Esophagus (tissue), 2 donors: ENCODE measurements around the gene TRPV5. TPM values are rescaled to one million over a fixed set of nuclear protein-coding genes. Genes with fewer than 3 reads are reported as not detected.

Experiments
- H3K27ac ChIP-seq, 2 donors: one replicate each; pipeline ENCODE4 v1.5.1; 2013; ENCODE audit warnings: low read depth in 2 of 2, mild to moderate bottlenecking in 2 of 2, inconsistent platforms in 1 of 2, low read length in 1 of 2, moderate library complexity in 1 of 2
- H3K27me3 ChIP-seq, 2 donors: one replicate each; pipeline ENCODE4 v1.6.1; 2013; ENCODE audit warnings: low read length in 2 of 2, control low read depth in 1 of 2, mild to moderate bottlenecking in 1 of 2; ENCODE audit not compliant: insufficient read depth in 2 of 2, control insufficient read depth in 1 of 2
- H3K36me3 ChIP-seq, 2 donors: one replicate each; pipeline ENCODE4 v1.6.1; 2013; ENCODE audit warnings: low read length in 1 of 2; ENCODE audit not compliant: control insufficient read depth in 2 of 2, insufficient read depth in 2 of 2
- H3K4me1 ChIP-seq, 2 donors: one replicate each; pipeline ENCODE4 v1.6.1; 2013; ENCODE audit warnings: low read length in 1 of 2; ENCODE audit not compliant: control insufficient read depth in 2 of 2, insufficient read depth in 2 of 2
- H3K4me3 ChIP-seq, 2 donors: one replicate each; pipeline ENCODE4 v1.5.1; 2013; ENCODE audit warnings: low read length in 2 of 2, mild to moderate bottlenecking in 2 of 2, low read depth in 1 of 2, moderate library complexity in 1 of 2
- H3K9me3 ChIP-seq, 2 donors: one replicate each; pipeline ENCODE4 v1.6.1; 2013; ENCODE audit warnings: mild to moderate bottlenecking in 2 of 2, low read depth in 1 of 2, low read length in 1 of 2, moderate library complexity in 1 of 2; ENCODE audit not compliant: control insufficient read depth in 2 of 2, insufficient read depth in 1 of 2
- WGBS, 2 donors: extraction: QIAGEN DNeasy Blood & Tissue Kit; methylation state at CpG; one replicate each; pipeline ENCODE4 v1.1.7; 2013; 5-methylcytosine and 5-hydroxymethylcytosine counted together
- polyA plus RNA-seq, 2 donors: library from polyadenylated mRNA; stranded (reverse); fragments of 200-250 nt; gene quantifications; one replicate each; pipeline ENCODE4 v1.2.3, GENCODE V29; 2013
- donor health status: healthy with polysubstance abuse.
- donor health status: Bipolar disorder and iron deficiency.

TRPV5 gene
- polyA plus RNA-seq, 2 donors = not detected

DNA sequence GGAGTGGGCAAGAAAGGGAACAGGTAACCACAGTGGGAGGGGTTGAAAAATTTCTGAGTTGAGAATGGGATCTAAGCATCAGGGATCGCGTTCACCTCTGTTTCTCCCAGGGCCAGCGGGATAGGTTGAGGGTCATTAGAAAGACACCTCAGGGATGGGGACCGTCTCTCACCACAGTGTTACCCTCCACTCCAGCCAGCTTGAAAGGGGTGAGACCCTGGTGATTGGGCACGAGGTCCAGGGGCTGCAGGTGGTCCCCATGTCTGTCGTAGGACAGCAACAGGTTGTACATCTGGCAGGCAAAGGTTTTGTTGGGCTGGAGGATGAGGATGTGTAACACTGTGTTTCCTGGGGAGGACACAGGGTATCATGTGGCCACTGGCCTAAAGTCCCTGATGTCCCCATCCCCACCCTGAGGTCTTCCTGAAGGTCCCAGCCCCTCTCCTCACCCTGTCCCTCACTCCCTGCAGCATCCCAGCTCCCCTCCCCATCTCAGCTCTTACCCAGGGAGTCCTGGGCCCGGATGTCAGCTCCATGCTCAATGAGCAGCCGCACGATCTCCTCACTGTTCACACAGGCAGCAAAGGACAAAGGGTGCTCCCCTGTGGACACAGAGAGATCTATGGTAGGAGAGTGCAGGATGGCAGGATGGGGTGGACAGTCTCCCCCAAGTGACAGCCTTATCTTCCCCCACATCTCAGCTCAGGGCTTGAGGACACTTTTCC, 57.1 kb downstream of the TRPV5 start:
- H3K4me1 ChIP-seq = no peaks in the 10 kb centered on the region
- WGBS, 2 donors = 83 to 85% methylated on average over 9 of the region's 9 CpGs
- no peaks in the 10 kb centered on the region for H3K9me3 ChIP-seq
- H3K27ac ChIP-seq = no peak overlapping the region
- no peaks in the 10 kb centered on the region for H3K27me3 ChIP-seq
- peaks cover 0 to 14% of the 10 kb centered on the region in 2 donors for H3K36me3 ChIP-seq
- no peak overlapping the region for H3K4me3 ChIP-seq

DNA sequence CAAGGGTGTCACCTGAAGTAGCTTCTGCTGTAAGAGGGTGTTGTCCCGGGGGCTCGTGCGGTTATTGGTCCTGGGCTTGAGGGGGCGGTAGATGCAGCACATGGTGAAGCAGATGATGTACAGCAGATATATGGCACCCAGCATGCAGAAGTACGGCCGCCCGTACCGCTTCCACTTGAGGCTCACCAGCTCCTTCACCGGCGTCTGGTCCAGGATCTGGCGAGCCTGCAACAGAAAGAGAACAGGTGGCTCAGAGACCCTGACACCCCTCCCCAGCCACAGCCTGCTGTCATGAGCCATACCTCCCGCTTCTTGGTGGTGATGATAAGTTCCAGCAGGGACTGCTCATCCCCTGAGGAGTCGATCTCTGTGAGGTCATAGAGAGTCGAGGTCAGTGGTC, 58.1 kb downstream of the TRPV5 start:
- Histone ChIP-seq H3K36me3 (peaks cover 0 to 23% of the 10 kb centered on the region in 2 donors), H3K9me3 (no peaks in the 10 kb centered on the region), H3K4me1 (no peaks in the 10 kb centered on the region), H3K4me3 (no peak overlapping the region), H3K27ac (no peak overlapping the region), H3K27me3 (no peaks in the 10 kb centered on the region)
- WGBS, 2 donors = 88 to 91% methylated on average over 14 of the region's 14 CpGs

DNA sequence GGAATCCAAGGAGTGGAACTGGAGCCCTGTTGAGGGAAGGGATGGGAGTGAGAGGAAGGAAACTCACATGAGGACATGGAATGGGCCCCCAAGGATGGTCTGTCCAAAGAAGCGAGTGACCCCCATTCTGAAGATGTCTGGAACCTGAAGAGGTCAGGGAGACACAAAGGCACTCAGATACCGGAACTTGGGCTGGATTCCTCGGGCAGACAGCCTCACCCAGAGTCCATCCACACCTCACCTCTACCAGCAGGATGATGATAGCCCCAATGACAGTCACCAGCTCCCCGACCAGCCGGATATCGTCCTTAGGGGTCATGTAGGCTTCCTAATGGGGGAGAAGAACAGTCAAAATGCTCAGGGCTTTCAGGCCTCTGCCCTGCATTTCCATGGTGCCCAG, 58.7 kb downstream of the TRPV5 start:
- H3K36me3 ChIP-seq = peaks cover 0 to 25% of the 10 kb centered on the region in 2 donors
- 88 to 93% methylated on average over 6 of the region's 6 CpGs for WGBS, 2 donors
- H3K27me3 ChIP-seq = no peaks in the 10 kb centered on the region
- H3K9me3 ChIP-seq = no peaks in the 10 kb centered on the region
- H3K4me3 ChIP-seq = no peak overlapping the region
- H3K27ac ChIP-seq = no peak overlapping the region
- H3K4me1 ChIP-seq = no peaks in the 10 kb centered on the region

DNA sequence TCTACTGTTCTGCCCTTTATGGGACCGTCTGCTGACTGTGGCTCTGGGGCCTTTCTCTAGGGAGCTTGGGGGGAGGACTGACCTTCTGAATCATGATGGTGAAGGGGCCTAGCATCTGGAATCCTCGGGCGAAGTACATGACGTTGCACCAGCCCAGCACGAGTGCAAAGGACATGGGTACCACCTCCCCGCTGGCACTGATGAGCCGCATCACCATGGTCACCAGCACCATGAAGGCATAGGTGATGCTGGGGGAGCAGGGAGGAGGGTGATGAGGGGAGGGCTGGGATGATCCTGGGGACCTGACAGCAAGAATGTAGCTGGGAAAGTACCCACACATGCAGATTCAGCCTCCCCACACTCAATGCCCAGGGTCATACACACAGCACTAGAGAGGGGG, 59.1 kb downstream of the TRPV5 start:
- H3K9me3 ChIP-seq = no peaks in the 10 kb centered on the region
- H3K4me1 ChIP-seq = no peaks in the 10 kb centered on the region
- WGBS, 2 donors = 81 to 85% methylated on average over 7 of the region's 7 CpGs
- no peak overlapping the region for H3K4me3 ChIP-seq
- H3K36me3 ChIP-seq = peaks cover 0 to 25% of the 10 kb centered on the region in 2 donors
- H3K27me3 ChIP-seq = no peaks in the 10 kb centered on the region
- H3K27ac ChIP-seq = no peak overlapping the region

DNA sequence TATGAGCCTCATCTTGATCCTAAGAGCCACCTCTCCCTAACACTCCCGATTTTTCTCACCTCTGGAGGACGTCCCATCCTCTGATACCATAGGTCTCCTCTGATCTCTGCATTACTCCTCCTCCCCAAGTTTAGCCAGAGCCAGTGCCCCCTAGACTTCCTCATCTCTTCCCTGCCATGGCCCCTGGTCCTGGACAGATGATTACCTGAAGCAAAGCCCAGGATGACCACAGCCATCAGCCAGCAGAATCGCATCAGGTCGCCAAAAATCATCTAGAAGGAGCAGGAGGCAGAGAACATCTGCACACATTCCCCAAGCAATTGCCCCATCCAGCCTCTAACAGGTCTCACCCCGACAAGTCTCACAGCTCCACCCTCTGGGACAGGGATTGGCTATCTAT, 59.7 kb downstream of the TRPV5 start:
- 69 to 75% methylated on average over 5 of the region's 5 CpGs for WGBS, 2 donors
- Histone ChIP-seq H3K4me3 (no peak overlapping the region), H3K27me3 (no peaks in the 10 kb centered on the region), H3K4me1 (no peaks in the 10 kb centered on the region), H3K36me3 (peaks cover 0 to 29% of the 10 kb centered on the region in 2 donors), H3K9me3 (no peaks in the 10 kb centered on the region), H3K27ac (no peak overlapping the region)

DNA sequence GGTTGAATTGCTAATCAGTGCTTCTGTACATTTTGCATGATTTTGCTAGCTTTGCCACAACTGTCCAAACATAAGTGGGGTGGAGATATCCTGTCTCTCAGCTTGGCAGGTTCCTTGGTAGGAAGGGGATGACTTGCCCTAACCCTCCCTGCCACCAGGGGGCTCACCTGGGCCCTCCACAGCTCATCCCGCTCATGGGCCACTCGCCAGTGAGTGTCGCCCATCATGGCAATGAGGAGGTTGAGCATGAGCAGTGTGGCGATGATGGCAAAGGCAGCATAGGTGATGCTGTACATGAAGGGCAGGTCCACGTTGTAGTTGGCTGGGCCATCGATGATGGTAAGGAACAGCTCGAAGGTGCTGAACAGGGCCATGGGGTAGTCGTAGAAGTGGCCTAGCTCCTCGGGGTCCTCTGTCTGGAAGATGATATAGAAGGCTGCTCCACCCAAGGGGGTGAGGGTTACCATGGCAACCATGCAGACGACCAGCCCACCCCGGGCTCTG, 60.2 kb downstream of the TRPV5 start:
- 74 to 76% methylated on average over 11 of the region's 11 CpGs for WGBS, 2 donors

DNA sequence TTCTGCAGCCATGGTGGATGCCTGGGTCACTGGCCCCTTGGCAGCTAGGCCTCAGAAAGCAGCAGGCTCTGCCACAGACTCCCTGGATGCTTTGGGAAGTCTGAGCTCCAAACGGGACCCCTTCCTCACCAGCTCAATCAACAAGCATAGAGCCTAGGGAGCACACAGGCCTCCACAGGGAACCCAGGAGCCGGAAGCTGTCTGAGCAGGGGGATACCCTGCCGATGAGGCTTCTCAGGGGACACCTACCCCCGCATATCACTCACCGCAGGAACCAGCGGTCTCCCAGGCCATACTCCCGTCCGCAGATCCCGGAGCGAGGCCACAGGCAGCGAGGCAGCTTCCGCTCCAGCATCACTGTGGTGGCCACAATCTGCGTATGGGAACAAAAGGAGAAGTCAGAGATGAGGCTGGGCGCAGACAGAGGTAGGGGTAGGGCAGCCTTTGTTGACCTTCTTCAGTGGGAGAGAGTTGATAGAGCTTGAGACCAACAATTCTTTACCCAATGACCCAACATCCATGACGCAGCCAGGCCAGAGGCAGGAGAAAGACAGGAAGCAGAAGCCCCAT, 61.4 kb downstream of the TRPV5 start:
- no peak overlapping the region for H3K27ac ChIP-seq
- H3K9me3 ChIP-seq = no peaks in the 10 kb centered on the region
- peaks cover 2 to 37% of the 10 kb centered on the region in 2 donors for H3K36me3 ChIP-seq
- H3K4me3 ChIP-seq = no peak overlapping the region
- 91% methylated on average over 15 of the region's 15 CpGs for WGBS, 2 donors
- no peaks in the 10 kb centered on the region for H3K27me3 ChIP-seq
- H3K4me1 ChIP-seq = no peaks in the 10 kb centered on the region

More for the DNA sequence above, 60.2 kb downstream of the TRPV5 start:
- Histone ChIP-seq H3K27ac (no peak overlapping the region), H3K36me3 (peaks cover 2 to 34% of the 10 kb centered on the region in 2 donors), H3K9me3 (no peaks in the 10 kb centered on the region), H3K4me1 (no peaks in the 10 kb centered on the region), H3K4me3 (no peak overlapping the region), H3K27me3 (no peaks in the 10 kb centered on the region)

DNA sequence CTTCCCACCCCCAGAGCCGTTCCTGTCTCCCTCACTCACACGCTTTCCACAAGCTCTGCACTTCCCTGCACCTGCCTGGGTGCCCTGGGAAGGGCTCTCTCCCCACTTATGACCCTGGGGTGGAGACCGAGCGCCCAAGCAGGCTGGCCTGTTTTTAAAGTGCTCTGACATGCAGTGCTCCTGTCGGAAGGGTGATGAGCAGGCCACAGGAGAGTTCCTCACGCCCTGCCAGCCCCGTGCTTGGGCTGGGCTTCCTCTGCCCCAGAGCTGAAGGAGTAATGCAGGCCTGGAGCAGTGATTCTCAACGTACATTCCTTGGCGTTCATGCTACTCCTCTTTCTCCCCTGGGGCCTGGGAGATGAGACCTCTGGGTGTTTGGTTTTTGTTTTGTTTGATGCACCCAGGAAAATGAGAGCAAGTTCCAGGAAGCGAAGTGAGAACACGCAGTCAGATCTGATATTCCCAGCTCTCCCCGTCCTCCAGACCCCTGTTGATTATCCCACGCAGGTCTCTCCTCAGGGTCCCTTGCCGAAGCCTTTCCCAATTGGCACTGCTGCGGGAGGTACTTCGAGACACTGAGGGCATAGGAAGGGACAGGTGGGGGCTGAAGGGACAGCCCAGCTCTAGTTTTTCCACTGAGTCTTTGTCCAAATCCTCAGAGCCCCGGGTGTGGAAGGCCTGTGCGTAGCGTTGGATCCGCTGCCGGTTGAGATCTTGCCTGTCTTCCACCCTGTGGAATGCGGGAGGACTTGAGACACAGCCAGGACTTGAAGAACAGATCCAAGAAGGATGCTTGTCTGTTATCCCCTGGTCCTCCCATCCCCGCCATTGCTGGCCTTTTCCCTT, 62.1 kb downstream of the TRPV5 start:
- Histone ChIP-seq H3K4me3 (no peak overlapping the region), H3K4me1 (no peaks in the 10 kb centered on the region), H3K36me3 (peaks cover 2 to 37% of the 10 kb centered on the region in 2 donors), H3K27ac (no peak overlapping the region), H3K27me3 (no peaks in the 10 kb centered on the region), H3K9me3 (no peaks in the 10 kb centered on the region)
- WGBS, 2 donors = 78% methylated on average over 23 of the region's 23 CpGs

DNA sequence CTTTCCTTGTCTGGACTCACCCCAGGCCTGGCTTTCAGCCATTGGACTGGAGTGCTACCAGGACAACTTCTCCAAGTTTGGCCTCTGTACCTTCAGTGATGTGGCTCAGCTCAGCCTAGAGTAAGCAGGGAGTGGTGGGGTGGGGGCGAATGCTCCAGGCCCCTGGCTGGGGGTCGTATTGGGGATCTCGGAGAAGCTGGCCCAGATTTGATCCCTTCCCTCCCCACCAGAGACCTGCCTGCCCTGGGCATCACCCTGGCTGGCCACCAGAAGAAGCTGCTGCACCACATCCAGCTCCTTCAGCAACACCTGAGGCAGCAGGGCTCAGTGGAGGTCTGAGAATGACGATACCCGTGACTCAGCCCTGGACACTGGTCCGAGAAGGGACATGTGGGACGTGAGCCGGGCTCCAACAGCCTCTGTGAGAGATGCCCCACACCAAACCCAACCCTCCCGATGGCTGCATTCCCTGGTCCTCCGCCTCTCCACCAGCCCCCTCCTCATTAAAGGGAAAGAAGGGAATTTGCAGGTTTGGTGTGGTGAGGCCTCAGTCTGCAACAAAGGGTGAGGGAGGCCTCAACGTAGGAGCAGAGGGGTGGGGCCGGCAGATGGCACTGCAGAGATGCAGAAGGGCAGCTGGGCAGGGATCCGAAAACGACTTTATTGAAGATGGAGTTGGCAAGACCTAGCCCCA, 62.8 kb downstream of the TRPV5 start:
- peaks cover 2 to 36% of the 10 kb centered on the region in 2 donors for H3K36me3 ChIP-seq
- no peaks in the 10 kb centered on the region for H3K4me1 ChIP-seq
- H3K4me3 ChIP-seq = no peak overlapping the region
- H3K9me3 ChIP-seq = no peaks in the 10 kb centered on the region
- no peak overlapping the region for H3K27ac ChIP-seq
- no peaks in the 10 kb centered on the region for H3K27me3 ChIP-seq
- 79 to 81% methylated on average over 14 of the region's 14 CpGs for WGBS, 2 donors
